ENCODE data around the gene FEM1C.

- TF ChIP-seq EZH2 (IDR thresholded peaks at IDR 0.05; ENCODE audit: insufficient read depth, poor library complexity, severe bottlenecking) = no peak
- TF ChIP-seq EZH2phosphoT487 (IDR thresholded peaks at IDR 0.05; ENCODE audit: insufficient read depth, low read depth) = no peak
These were observed 21.7 kb downstream of the FEM1C start for GRCh38 chr5:115522832-115523403.

Data from GM23248 (cell line).